ENCODE data around the gene VIL1.

Gene VIL1

DNA sequence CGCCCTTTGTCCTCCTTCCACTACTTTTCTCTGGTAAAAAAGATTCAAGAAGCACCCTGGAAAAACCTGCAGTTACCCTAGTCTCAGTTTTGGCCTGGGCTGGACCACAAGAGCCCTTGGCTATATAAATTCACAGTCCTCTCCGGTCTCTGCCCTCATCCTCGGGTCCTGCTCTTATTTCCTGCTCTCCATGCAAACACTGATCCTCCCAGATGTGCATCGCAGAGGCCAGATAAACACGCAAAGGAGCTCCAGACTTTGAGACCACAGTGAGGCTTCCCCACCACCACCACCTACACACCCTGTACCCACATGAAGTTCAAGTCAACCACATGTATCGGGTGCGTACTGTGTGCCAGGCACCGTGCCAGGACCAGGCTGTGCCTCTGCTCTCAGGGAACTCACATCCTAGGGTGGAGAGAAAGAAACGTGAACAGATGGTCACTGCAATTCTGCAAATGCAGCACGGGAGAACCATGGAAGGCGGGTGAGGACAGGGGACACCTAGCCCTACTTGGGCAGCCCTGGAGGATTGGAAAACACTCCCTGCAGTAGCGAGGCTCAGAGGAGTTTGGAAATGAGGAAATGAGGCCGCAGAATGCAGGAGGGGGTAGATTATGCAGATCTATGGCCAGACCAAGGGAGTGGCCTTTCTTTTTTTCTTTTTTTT is 11.8 kb upstream of the VIL1 start:
- peak; percentile 78 for DNase-seq

GRCh38 chr2:218407717-218408116 is 11.2 kb upstream of the VIL1 start:
- DNase-seq: no peak

DNA sequence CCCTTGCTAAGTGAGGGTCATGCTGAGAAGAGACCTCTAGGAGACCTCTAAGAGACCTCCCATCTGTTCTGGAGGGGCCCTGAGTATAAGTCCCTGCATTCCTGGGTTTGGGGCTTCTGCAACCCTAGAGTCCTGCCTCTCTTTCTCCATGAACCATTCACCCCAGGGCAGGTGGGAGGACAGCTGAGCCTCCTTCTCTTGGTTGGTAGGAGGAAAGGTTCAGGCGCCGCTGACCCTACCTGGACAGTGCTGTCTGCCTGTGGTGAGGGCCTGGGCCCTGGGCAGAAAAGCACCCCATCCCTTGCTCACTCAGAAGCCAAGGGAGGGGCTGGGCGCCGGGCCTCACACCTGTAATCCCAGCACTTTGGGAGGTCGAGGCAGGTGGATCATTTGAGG is 604 bp upstream of the VIL1 start:
- no peak for DNase-seq

DNA sequence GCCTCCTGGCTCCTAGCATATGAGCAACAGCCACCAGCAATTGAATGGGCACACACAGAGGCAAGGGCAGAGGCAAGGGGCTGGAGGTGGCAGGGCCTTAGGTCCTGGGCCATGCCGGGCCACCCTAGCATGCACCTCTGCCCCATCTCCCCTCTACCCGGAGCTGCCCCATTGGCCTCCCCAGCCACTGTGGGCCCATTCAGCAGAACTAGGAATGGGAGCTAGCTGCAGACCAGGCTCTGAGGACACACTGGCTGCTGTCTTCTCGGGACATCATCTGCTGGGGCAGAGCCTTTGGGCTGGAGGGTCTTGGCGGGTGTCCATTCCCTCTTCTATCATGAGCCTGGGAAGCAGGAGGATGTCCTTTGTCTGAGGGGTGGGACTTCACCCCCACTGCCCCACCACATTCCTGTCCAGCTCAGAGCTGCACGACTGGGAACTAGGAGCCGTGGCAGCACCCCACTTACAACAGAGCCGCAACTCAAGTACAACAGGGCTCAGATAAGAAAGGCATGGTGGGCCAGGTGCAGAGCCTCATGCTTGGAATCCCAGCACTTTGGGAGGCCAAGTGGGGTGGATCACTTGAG is 800 bp downstream of the VIL1 start:
- DNase-seq: no peak

GRCh38 chr2:218421027-218421426 is 2.1 kb downstream of the VIL1 start:
- DNase-seq: no peak

GRCh38 chr2:218422403-218423086 is 3.6 kb downstream of the VIL1 start:
- DNase-seq: no peak

DNA sequence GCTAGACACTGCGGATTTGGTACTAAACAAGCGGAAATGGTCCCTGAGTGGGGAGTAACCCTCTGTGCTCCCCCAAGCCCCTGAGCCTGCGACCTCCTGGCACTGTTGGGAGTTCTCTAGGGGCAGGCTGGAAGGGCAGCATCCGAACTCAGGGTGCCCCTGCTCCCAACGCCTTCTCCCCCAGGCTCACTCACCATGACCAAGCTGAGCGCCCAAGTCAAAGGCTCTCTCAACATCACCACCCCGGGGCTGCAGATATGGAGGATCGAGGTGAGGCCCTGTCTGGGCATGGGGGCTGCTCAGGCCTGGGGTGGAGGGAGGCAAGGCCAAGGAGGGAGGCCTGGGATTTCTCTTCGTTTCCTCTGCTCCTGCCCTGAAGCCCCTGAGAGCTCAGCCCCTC is 4.7 kb downstream of the VIL1 start:
- DNase-seq: no peak

GRCh38 chr2:218425531-218425930 is 6.6 kb downstream of the VIL1 start:
- DNase-seq: no peak

DNA sequence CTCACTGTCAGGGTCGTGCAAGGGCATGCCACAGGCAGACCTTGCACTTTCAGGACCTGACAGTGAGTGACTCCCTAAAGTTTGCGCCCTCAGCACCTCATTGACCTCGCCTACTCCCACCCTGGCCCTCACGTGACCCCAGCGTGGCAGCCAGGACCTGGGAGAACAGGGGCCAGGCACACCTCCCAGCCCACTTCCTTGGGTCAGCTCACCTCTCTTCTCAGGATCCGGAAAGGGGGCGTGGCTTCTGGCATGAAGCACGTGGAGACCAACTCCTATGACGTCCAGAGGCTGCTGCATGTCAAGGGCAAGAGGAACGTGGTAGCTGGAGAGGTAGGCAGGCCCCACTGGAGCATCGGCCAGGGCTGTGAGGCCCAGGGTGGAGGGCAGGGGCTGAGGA is 8.8 kb downstream of the VIL1 start:
- DNase-seq: no peak

GRCh38 chr2:218428846-218429558 is 10.1 kb downstream of the VIL1 start:
- no peak for DNase-seq

- no peak for DNase-seq
Measured at GRCh38 chr2:218429911-218430692, 11.2 kb downstream of the VIL1 start.

DNA sequence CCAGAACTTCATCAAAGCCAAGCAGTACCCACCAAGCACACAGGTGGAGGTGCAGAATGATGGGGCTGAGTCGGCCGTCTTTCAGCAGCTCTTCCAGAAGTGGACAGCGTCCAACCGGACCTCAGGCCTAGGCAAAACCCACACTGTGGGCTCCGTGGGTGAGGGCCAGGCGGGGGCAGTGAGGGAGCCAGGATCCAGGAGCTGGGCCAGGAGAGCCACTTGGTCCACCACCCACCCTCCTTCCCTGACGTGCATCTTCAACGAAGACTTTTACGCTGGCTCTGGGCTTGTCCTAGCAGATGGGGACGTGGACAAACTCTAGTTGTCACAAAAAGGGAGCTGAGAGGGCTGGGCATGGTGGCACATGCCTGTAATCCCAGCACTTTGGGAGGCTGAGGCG is 11.8 kb downstream of the VIL1 start:
- no peak for DNase-seq

DNA sequence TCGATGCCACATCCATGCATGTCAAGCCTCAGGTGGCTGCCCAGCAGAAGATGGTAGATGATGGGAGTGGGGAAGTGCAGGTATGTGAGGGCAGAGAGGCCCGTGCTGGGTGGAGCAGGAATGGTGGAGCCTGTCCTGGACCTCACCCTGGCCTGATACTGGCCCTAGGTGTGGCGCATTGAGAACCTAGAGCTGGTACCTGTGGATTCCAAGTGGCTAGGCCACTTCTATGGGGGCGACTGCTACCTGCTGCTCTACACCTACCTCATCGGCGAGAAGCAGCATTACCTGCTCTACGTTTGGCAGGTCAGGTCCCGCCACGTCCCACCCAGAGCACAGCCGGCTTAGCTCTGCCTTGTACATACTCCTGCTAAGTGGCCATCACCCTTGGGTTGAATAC is 13.0 kb downstream of the VIL1 start:
- DNase-seq: no peak

DNA sequence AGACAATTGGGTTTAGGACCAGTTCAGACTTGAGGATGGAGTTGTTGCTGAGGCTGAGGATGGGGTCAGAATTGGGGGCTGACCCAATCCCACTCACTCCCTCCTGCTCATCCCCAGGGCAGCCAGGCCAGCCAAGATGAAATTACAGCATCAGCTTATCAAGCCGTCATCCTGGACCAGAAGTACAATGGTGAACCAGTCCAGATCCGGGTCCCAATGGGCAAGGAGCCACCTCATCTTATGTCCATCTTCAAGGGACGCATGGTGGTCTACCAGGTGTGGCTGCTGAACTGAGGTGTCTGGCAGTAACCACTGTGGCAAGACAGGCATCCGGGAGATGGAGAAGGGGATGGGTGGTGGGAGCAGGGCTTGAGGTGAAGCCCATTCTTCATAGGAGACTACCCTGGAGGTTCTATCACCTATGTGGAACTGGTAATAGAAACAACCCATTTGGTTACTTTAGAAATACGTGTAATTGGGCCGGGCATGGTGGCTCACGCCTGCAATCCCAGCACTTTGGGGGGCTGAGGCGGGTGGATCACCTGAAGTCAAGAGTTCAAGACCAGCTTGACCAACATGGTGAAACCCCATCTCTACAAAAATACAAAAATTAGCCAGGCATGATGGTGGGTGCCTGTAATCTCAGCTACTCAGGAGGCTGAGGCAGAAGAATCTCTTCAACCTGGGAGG is 13.9 kb downstream of the VIL1 start:
- DNase-seq: no peak

DNA sequence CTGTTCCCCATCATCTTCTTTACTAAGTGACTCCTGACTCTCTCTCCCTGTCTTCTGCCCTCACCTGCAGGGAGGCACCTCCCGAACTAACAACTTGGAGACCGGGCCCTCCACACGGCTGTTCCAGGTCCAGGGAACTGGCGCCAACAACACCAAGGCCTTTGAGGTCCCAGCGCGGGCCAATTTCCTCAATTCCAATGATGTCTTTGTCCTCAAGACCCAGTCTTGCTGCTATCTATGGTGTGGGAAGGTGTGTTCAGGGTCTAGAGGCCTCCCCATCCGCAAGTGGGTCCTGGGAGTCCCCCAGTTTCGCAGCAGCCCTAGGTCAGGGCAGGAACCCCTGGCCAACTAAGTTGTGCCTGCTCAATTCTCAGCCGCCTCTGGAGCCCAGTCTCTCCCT is 15.5 kb downstream of the VIL1 start:
- DNase-seq: no peak

- no peak for DNase-seq
Measured at GRCh38 chr2:218435003-218435982, 16.4 kb downstream of the VIL1 start.

GRCh38 chr2:218436992-218437391 is 18.1 kb downstream of the VIL1 start:
- DNase-seq: no peak

DNA sequence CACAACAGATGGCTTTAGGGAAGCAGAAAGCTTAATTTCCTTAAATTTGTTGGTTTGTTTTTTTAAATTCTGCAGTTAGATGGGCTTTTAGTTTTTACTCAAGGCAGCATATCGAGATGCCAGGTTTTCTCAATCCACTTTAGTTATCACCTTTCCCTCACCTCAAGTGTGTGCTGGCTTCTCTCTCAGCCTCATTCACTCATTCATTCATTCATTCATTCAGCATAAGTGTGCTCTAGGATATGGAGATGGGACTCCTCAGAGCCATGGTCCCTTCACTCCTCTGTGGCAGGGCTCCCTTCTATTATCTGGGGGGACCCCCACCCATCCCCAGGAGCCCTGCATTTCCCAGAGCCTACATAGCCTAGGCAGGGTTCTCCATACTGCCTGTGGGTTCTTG is 19.0 kb downstream of the VIL1 start:
- DNase-seq: no peak

- DNase-seq: no peak
Measured at GRCh38 chr2:218438596-218438995, 19.7 kb downstream of the VIL1 start.

- no peak for DNase-seq
Measured at GRCh38 chr2:218444692-218445357, 25.9 kb downstream of the VIL1 start.

DNA sequence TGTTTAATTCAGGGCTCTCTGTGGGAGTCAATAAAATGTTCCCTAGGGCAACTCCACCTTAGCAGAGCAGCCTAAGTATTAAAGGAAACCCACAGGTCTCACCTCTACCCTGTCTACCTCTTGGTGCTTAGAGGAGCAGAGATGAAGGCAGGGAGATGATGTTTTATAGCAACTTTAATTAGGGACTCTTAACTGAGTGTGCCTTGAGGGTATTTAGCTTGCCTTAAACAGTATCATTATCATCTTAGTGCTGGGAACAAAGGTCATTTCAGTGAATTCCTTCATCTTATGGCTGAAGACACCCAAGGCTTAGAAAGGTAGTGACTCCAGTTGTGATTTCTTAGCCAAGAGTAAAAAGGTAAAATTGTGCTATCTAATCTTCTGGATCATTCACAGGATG is 26.7 kb downstream of the VIL1 start:
- no peak for DNase-seq
